DMS153 (cell line): ENCODE results near the gene NOG.

Source experiments
- DNase-seq: peaks from one replicate; lab custom pipeline; 2025; lab: John Stamatoyannopoulos, UW

Gene NOG

DNA sequence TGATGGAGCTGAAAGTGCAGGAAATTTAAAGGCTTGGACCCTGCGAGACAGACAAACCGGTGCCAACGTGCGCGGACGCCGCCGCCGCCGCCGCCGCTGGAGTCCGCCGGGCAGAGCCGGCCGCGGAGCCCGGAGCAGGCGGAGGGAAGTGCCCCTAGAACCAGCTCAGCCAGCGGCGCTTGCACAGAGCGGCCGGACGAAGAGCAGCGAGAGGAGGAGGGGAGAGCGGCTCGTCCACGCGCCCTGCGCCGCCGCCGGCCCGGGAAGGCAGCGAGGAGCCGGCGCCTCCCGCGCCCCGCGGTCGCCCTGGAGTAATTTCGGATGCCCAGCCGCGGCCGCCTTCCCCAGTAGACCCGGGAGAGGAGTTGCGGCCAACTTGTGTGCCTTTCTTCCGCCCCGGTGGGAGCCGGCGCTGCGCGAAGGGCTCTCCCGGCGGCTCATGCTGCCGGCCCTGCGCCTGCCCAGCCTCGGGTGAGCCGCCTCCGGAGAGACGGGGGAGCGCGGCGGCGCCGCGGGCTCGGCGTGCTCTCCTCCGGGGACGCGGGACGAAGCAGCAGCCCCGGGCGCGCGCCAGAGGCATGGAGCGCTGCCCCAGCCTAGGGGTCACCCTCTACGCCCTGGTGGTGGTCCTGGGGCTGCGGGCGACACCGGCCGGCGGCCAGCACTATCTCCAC is at the start of gene NOG:
Gene NOG (plus strand): TSS at position 54 of the 674 bp plus-strand sequence. CDS start 525 bp downstream, at position 579.
- peak; percentile 11 for DNase-seq

DNA sequence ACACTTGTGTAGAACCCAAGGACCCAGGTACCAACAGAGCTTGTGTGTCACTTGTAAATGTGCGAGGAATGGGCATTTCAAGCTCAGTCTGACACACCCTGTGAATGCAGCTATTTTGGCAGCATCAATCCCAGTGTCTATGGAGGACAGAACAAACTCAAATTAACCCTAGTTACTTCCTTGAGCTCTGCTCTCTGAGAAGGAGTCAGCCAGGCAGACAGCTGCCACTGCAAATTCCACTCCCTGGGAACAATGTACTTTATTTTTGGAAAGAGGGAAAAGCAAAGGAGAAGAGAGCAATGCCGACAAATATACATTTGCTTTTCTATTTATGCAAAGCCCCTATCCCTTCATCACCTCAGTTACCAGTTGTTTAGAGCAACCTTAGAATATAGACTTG is 48.4 kb upstream of the NOG start:
- DNase-seq = no peak

DNA sequence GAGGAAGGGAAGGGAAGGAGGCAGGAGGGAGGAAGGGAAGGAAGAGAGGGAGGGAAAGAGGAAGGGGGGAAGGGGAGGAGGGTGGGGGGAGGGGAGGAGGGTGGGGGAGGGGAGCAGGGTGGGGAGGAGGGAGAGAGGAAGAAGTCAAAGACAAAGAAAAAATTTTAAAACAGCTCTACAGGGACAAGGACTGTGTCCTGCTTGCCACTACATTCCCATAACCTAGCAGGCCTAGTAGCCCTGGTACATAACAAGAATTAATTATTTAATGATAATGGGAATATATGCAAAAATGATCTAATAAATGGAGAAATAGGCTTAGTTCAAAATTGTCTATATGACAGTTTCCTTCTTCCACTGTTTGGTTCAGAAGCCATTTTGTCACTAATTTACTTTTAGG is 47.6 kb upstream of the NOG start:
- DNase-seq = no peak

DNA sequence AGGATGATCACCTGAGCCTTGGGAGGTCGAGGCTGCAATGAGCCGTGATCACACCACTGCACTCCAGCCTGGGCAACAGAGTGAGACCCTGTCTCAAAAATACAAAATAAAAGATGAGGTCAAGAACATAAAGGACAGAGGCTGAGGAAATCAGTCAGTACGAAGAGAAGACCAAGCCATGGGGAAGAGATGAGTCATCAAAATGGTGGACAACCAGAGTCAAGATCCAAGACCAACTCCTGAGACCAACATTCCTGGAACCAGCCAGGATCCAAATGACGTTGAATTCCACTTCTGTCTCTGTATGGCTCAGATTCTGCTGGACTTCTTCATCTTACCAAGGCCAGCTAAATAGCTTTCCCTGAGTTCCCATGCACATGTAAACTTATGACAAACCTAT is 44.8 kb upstream of the NOG start:
- no peak for DNase-seq

DNA sequence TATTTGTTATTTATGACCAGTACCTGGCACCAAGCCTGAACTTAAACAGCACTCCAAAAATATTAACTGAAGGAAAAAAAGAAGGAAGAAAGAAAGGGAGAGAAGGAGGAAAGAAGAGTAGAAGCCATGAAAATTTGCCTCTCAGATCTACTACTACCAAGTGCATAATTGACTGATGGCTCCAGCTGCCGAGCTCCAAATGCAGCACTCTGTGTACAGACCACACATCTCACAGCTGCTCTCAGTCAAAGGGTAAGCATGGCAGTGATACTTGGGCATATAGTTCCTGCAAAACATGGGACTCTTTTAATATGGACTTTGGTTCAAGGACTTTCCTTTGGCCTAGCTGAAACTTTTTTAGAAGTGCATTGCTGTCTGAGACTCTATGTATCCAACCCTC is 44.0 kb upstream of the NOG start:
- DNase-seq = no peak

DNA sequence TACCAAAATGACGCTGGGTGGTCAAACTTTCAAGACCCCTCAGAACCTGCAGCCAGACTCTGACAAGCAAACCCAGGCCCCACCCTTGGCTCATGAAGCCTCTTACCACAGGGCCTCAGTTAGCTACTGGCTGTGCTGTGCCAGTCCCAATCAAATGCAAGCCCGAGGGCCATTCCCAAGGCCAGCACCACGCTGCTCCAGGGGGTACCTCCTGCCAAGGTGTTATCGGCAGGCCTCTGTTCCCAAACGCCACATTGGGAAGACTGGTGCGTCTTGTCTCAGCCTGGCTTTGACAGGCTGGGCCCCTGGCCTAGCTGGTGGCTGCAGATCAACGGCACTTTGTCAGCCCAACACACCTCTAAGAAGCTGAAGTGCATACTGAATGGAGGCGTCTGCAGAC is 35.8 kb upstream of the NOG start:
- DNase-seq = no peak

DNA sequence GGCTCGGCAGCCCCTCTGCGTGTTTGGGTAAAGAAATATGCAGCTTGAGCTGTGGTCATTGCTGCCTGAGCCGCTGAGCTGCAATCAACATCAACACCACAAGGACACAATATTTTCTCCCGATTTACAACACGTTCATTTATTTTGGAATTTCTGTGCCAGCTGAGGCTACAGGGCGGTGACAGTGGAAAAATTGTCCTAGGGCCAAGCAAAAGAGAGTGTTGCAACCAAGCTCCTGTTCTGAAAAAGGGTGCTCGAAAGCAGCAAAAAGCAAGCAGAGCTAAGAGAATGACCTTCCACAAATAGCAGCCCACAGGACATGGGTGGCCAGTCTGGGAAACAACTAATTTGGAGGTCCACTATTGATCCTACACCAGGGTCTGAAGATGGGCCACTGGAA is 35.4 kb upstream of the NOG start:
- DNase-seq = no peak

DNA sequence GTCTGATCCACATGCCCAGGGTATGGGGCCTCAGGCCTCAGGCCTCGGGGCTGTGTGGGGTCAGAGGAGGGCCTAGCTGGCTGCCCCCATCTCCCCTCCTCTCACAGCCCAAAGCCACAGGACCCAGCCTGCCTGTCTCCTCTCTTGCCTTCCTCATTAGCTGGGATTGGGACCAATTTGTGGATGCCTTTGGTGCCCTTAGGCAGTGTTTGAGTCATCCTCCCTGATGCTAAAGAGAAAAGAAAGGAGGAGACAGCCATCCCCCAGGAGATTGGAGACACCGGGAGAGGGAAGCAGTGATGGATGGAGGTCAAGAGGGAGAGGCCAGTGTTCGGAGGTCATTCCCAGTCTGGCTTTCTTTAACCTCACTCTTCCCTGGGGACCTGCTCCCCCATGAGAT is 23.3 kb upstream of the NOG start:
- DNase-seq = no peak

DNA sequence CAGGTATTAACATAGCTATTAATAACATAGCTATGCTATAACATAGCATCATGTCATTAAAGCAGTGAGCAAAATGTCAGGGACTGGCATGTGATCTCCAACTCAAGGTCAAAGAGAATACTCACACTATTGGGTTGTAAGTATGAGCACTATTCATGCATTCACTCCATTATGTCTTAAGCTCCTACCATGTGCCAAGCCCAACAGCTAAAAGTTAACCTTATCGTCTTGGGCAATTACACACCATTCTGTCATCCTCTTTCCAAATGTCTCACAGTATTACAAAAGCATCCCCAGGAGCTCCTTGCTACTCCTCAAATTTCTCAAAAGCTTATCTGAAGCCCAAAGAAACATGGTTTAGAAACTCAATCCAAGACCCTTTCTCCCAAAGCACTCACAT is 22.0 kb upstream of the NOG start:
- no peak for DNase-seq

DNA sequence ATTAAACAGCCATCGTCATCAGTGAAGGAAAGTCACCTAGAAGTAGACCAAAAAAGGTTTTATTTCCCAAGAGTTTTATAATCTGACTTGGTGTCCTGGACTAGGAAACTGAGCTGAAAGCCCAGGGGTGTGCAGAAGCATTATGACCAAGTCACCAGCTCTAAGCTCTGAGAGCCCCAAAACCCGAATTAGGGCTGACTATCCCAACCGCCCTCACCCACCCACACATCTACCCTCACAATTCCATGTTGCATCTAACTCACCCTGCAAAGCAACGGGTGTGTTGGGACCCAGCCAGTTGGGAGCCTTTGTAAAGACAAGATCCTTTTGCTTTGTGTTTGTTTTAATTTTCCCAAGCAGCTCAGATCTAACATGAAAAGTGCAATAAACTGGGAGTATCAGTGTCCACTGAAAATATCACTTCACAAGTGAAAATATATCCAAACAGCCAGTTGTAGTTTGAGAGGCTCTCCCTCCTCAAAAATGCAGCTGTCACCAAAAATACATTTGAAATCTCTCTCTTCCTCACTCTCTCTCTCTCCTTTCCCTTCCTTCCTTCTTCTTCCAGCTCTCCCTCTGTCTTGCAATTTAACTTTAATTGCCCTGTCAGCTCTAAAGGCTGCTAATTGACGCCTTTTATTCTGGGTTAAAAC is 16.2 kb upstream of the NOG start:
- DNase-seq = no peak

DNA sequence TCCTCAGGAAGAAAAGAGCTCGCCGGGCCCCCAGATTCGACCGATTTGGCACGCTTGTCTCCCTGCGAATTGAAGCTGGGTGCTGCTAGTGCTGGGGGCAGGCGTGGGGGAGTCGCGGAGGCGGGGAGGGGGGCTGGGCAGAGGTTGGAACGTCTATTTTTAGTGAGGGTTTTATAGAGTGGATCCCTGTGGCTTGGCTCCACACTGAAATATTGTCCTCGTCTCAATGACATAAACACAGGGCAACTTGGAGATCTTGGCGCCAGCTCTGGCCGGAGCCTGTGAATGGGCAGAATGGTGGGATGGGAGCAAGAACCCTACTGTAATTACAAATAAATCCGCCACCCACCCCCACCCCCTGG is 15.7 kb upstream of the NOG start:
- DNase-seq = no peak

DNA sequence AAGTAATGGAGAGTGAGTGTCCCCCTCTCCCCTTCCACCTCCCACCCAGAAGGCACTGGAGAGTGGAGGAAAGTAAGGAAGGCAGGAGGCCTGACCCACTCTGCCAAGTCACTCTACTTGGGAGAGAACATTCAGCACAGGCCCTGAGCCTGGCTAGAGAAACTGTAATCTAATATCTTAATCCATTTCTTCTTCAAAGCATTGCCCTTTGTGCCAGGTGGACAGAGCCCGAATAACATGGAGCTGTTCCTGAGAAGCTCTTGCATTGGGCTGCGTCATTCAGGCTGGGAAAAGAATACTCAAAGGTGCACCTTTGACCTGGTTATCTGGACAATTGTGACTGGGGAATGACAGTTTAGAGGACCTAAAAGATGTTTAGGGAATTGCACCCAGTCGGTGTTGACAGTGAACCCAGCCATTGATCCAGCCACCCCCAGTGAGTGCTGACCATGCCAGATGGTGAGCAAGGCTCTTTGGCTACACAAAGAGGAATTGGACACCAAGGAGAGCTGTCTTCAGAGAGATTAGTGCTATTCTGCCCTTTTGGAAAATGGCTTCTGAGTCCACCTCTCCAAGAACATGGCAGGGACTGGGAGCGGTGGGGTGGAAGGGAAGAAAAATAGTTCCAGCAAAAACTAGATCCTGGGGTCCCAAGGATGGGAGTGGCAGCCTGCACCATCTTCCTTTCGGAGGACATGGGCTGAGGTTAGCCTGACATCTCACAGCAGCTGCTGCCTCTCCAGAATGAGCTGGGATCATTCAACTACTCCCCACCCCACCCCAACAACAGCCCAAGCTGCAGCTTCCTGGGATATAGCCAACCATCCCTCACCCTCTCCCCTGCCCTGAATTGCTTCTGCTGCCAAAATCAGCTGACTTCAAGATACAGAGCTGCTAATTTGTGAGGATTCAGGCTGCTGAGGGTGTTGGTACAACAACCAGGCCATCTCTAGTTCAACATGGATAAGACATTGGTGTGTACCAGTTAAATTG is 11.6 kb upstream of the NOG start:
- no peak for DNase-seq

DNA sequence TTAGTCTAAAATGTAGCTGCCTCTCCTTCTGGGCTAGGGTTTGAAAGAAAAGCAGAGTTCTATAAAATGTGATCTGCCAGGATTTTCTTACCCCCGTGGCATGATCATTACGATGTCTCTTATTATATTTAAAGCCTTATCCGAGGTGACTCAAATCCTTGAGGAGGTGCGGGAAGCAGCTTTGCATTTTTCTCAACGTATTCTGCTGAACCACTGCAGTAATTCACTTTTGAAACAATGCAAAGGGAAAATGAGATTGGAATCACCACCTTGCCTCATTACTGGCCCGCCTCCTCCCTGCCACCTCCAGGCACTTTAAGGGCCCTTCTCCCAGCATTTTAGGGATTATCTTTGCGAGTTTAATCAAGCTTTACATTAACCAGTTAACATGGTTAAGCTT is 9.7 kb upstream of the NOG start:
- no peak for DNase-seq

DNA sequence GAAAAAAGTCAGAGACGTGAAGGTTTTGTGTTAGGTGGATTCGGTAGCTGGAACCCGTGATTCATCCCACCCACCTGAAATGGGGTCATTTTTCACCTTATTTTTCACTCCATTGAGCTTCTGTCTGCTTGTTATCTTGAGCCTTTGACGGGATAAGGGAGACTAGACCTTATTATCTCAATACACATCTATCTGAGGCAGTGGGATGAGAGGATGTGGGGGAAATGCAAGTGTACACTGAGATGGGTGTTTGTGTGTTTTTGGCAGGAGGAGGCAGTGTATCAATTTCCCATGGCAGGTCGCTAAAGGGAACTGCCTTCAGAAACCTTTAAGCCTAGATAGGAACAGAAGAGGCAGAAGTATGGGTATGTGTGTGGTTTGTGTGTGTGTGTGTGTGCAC is 6.2 kb upstream of the NOG start:
- DNase-seq = no peak

DNA sequence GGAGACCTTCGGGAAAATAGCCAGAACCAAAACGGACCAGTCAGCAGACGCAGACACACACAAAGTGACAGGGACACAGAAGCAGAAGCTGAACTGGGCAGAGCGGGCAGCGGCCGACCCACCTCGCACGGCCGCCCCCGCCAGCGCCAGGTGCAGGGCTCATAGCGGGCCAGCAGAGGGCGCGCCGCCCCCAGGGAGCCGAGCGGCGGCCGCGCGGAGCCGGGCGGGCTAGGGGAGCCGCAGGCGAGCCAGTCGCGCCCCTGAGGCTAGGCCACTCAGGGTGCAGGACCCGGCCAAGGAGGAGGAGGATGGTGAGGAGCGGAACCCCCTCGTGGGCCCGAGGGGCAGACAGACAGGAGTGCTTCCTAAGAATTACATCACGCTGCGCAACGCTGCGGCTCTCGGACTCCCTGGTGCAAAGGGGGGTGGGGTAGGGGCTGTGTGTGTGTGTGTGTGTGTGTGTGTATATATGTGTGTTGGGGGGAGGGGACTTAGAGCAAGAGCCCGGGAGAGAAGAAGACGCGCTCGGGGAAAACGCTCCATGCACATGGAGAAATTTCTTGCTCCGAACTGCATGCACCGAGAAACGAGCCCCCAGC is 913 bp upstream of the NOG start:
- DNase-seq = no peak

DNA sequence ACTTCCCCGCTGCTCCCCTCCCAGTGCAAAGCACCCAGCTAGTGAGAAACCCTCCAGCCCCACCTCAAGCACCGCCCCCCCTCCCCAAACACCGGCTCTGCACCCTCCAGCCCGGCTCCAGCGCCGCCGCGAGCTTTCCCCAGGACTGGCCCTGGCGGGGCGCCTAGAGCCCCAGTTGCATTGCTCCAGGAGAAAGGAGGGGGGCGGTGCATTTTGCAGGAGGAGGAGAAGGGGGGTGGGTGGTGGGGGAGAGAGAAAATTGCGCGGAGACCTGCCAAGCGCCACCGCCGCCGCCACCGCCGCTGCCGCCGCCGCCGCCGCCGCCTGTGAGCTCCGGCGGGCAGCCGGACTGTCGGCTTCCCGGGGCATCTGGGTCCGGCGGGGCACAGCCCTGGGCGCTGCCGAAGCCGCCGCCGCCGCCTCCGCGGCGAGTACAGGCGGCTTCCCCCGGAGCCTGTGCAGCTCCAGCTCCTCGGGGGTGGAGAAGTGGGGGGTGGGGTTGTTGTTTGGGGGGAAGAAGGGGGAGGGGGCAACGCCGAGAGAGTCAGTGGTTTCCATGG is 333 bp upstream of the NOG start:
- DNase-seq = no peak

DNA sequence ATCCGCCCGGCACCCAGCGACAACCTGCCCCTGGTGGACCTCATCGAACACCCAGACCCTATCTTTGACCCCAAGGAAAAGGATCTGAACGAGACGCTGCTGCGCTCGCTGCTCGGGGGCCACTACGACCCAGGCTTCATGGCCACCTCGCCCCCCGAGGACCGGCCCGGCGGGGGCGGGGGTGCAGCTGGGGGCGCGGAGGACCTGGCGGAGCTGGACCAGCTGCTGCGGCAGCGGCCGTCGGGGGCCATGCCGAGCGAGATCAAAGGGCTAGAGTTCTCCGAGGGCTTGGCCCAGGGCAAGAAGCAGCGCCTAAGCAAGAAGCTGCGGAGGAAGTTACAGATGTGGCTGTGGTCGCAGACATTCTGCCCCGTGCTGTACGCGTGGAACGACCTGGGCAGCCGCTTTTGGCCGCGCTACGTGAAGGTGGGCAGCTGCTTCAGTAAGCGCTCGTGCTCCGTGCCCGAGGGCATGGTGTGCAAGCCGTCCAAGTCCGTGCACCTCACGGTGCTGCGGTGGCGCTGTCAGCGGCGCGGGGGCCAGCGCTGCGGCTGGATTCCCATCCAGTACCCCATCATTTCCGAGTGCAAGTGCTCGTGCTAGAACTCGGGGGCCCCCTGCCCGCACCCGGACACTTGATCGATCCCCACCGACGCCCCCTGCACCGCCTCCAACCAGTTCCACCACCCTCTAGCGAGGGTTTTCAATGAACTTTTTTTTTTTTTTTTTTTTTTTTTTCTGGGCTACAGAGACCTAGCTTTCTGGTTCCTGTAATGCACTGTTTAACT is 1.0 kb downstream of the NOG start:
- DNase-seq = no peak

DNA sequence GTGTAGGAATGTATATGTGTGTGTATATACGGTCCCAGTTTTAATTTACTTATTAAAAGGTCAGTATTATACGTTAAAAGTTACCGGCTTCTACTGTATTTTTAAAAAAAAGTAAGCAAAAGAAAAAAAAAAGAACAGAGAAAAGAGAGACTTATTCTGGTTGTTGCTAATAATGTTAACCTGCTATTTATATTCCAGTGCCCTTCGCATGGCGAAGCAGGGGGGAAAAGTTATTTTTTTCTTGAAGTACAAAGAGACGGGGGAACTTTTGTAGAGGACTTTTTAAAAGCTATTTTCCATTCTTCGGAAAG is 1.6 kb downstream of the NOG start:
- no peak for DNase-seq

DNA sequence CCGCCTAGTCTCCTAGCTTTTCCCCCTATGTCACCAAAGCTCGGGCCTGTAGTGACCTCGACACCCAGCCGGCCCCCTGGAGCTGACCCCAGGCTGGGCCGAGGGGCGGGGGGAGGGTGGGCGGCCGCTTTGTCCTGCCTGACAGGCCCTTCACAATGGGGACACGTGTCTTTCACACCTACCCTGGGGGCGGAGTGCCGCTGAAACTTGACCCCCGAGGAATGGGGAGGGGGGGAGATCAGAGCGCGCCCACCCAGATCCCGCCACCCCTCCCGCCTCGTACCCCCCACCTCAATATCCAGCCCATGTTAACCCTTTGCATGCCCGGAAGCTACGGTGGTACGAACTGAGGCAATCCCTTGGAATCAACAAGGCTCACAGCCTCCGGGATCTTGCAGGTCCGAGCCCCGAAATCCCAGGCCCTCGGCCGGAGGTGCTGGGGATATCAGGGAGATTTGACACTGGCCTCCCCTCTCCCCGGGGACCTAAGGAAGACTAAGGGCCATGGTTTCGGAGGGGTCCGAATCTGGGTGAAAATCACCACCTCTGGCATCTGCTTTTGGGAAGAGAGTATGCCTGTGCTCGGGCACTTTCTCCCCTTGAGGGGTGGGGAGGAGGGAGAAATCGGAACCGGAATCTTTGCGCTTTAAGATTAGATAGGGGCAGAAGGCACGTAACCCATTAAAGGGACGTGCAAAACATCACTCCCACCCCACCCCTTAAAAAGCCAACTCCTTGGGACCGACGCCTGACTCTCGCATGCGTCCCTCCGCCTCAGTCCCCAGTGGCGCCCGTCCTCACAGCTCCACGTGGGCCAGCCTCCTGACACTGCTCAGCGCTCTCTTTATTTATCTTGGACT is 2.6 kb downstream of the NOG start:
- no peak for DNase-seq

DNA sequence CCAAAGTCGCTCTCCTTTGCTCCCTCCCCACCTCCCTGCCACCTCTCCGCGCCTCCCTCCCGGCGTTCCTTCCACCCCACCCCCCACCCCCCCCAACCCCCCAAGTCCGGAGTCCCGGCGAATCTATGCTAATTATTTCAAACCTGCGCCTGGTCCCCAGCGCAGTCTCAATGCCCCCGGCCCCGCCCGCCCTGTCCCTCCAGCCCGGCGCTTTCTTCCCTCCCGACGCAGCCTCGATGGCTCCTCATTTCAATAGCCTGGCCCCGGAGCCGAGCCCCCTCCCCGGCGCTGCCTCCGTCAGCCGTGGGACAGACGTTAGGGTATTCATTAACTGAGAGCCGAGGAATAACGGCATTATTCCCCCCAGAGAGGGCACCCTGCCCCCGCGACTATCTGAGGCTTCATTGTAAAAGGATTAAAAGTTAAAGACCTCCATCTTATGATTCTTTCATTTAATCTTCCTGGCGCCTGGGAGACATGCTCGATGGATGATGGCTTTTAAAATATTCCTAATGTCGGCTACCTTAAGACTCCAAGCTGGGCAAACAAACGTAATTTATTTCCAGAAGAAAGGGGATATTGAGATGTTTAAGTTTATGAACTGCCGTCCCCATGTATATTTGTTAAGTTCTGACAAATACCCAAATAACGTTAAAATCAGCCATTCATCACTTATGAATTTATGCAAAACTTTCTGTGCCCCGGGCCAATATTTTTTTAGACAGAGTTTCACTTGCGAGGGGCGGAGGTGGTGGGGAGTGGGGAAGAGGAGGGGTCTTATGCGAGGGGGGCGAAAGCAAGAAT is 3.4 kb downstream of the NOG start:
- no peak for DNase-seq
